Testis (tissue), 2 donors: ENCODE results near the gene HDAC1.

Experiments
- POLR2A ChIP-seq: fragments of 450-650 bp; IDR thresholded peaks from one replicate; pipeline ENCODE4 v1.6.1; 2017; ENCODE audit warnings: antibody characterized with exemption, mild to moderate bottlenecking, moderate library complexity
- TF ChIP-seq, protein P1 (sequence below), 3 experiments: fragments of 450-650 bp in 2 of 3; fragments of 200-600 bp in 1 of 3; sonication (generic) in 1 of 3; IDR thresholded peaks; one replicate each; pipeline ENCODE4 v1.5.1; 2016 to 2019; ENCODE audit warnings: antibody characterized with exemption in 3 of 3, mild to moderate bottlenecking in 2 of 3, moderate library complexity in 1 of 3

DNA sequence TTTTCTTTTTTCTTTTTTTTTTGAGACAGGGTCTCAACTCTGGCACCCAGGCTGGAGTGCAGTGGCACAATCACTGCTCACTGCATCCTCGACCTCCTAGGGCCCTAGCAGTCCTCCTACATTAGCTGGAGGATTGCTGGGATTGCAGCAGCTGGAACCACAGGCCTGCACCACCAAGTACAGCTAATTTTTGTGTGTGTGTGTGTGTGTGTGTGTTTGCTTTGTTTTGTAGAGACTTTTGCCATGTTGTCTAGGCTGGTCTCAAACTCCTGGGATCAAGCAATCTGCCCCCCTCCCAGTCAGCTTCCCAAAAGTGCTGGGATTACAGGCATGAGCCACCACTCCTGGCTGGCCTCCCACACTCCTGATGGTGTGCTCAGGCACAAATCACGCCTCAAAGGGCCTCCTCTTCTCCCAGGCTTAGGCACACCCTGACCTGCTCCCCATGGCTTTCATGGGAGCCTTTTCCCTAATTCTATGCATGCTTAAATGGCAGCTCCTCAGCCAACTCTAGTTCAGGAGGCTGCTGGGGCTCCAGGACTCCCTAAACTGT is 61.0 kb downstream of the HDAC1 start:
- TF ChIP-seq, protein P1, sequence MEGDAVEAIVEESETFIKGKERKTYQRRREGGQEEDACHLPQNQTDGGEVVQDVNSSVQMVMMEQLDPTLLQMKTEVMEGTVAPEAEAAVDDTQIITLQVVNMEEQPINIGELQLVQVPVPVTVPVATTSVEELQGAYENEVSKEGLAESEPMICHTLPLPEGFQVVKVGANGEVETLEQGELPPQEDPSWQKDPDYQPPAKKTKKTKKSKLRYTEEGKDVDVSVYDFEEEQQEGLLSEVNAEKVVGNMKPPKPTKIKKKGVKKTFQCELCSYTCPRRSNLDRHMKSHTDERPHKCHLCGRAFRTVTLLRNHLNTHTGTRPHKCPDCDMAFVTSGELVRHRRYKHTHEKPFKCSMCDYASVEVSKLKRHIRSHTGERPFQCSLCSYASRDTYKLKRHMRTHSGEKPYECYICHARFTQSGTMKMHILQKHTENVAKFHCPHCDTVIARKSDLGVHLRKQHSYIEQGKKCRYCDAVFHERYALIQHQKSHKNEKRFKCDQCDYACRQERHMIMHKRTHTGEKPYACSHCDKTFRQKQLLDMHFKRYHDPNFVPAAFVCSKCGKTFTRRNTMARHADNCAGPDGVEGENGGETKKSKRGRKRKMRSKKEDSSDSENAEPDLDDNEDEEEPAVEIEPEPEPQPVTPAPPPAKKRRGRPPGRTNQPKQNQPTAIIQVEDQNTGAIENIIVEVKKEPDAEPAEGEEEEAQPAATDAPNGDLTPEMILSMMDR (IDR thresholded peaks at IDR 0.05), result no peak
- no peak for TF ChIP-seq POLR2A
